Activated naive CD8-positive, alpha-beta T cell treated with anti-CD3 and anti-CD28 coated beads, Interleukin-2, amount 10 ng/mL, durations not matched to agents 7 days and 5 days (primary cell): Measurements from ENCODE around the gene TGFB1I1. TPM values are rescaled to one million over a fixed set of nuclear protein-coding genes. Genes with fewer than 3 reads are reported as not detected.
A peak's percentile ranks its signal among the peaks of the same experiment; 100 is the strongest.
"Not testable (repeated sequence)": the region's sequence is repeated elsewhere in the genome, so short reads cannot be mapped to it uniquely, and the experiment has no call there.

Experiments
- ATAC-seq: fragments of 150-1000 bp; cut with Tn5 transposase; one replicate; pipeline ENCODE4 v1.10.0; 2021; ENCODE audit warnings: low read depth, moderate library complexity
- POLR2A ChIA-PET: fragments of 350-600 bp; sonication (Branson Sonifier 250); formaldehyde crosslinking; loops from one replicate; lab custom pipeline; 2021; ENCODE audit warnings: antibody characterized with exemption; lab: Charles Lee
- DNase-seq: peaks from one replicate; pipeline ENCODE4 v3.0.0; 2021
- H3K27ac Mint-ChIP-seq: one replicate; pipeline ENCODE4 v1.8.0; 2022; ENCODE audit warnings: mild to moderate bottlenecking, mixed read lengths
- H3K27me3 Mint-ChIP-seq: one replicate; pipeline ENCODE4 v1.8.0; 2022; ENCODE audit warnings: mild to moderate bottlenecking, moderate library complexity, mixed read lengths
- H3K36me3 Mint-ChIP-seq: one replicate; pipeline ENCODE4 v1.8.0; 2021; ENCODE audit warnings: mild to moderate bottlenecking, mixed read lengths
- H3K4me1 Mint-ChIP-seq: one replicate; pipeline ENCODE4 v1.8.0; 2021; ENCODE audit warnings: mixed read lengths
- H3K4me3 Mint-ChIP-seq: one replicate; pipeline ENCODE4 v1.8.0; 2022; ENCODE audit warnings: mild to moderate bottlenecking, moderate library complexity, mixed read lengths
- H3K9me3 Mint-ChIP-seq: one replicate; pipeline ENCODE4 v1.8.0; 2021; ENCODE audit warnings: mixed read lengths
- total RNA-seq, 2 experiments: library from RNA; stranded (reverse); gene quantifications; one replicate each; pipeline ENCODE4 v1.2.3, GENCODE V29; 2021

TGFB1I1 gene
- total RNA-seq, 2 experiments from 2014 or later: 1.4 to 1.5 TPM

DNA sequence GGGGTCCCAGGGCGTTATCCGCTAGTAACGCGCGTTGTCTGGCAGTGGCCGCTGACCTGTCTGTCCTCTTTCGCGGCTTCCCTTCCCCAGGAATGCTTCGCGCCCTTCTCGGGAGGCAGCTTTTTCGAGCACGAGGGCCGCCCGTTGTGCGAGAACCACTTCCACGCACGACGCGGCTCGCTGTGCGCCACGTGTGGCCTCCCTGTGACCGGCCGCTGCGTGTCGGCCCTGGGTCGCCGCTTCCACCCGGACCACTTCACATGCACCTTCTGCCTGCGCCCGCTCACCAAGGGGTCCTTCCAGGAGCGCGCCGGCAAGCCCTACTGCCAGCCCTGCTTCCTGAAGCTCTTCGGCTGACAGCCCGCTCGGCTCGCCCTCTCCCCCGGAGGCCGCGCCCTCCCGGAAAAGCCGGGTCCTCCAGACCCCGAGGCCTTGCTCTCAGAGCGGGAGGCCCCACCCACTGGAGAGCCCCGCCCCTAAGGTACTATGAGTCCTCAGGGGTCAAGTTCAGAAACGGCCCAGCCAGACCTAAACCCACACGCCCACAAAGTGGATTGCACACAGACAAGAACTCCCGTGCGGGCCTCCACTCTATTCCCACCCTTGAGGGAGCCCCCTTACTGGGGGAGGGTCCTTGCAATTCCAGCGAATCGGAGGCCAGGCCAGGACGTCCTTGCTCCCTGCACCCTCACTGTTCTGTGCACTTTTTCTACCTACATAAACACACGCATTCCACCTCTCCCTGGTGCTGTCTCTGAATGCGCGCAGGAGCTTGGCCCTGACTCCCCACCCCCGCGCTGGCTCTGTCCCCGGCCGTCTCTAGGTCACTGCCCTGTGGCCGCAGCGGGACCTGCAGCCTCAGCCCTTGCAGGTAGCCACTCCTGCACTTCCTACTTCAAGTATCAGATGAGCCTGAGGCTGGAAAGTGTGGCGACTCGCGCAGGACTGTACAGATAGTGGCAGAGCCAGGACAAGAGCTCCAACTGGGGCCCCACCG is 5.6 kb downstream of the TGFB1I1 start:
- POLR2A ChIA-PET: interaction anchor here (0.8 to 4.5 kb wide), 6 partner anchors 11 to 236 kb away, joined by 4 to 36 read pairs (median 5); partner anchors contain the start of genes ARMC5 and RUSF1
- Mint-ChIP-seq H3K27me3 (peaks cover 26% of the 10 kb centered on the region), H3K36me3 (no peaks in the 10 kb centered on the region), H3K4me1 (peaks cover 8% of the 10 kb centered on the region), H3K9me3 (no peaks in the 10 kb centered on the region), H3K27ac (peak overlapping the region; percentile 65), H3K4me3 (peak overlapping the region; percentile 71)
- ATAC-seq (peak; percentile 29), DNase-seq (peak; percentile 61)

GRCh38 chr16:31478956-31479355 is 7.0 kb downstream of the TGFB1I1 start:
- POLR2A ChIA-PET: interaction anchor here (1.8 to 4.5 kb wide), 2 partner anchors 20 to 29 kb away, joined by 4 to 36 read pairs; partner anchors contain the start of genes ARMC5 and RUSF1
- Mint-ChIP-seq H3K36me3 (no peaks in the 10 kb centered on the region), H3K27me3 (peaks cover 17% of the 10 kb centered on the region), H3K4me1 (peaks cover 6% of the 10 kb centered on the region), H3K9me3 (no peaks in the 10 kb centered on the region), H3K4me3 (no peak overlapping the region), H3K27ac (no peak overlapping the region)
- DNase-seq (no peak), ATAC-seq (no peak)

DNA sequence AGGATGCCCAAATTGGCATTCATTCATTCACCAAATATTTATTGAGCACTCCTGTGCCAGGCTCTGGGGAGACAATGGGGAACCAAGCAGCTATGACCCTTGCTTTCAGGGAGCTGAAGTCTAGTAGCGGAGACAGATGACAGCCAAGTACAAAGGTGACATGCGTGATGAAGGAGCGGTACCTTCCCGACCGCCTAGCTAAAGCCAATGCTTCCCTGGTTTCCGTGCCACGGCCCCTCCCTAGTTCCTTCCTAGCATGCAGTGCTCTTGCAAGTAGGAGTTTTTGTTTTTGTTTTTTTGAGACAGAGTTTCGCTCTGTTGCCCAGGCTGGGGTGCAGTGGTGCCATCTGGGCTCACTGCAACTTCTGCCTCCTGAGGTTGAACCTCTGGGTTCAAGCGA is 7.8 kb downstream of the TGFB1I1 start:
- Mint-ChIP-seq H3K4me1 (peaks cover 6% of the 10 kb centered on the region), H3K27me3 (peaks cover 17% of the 10 kb centered on the region), H3K9me3 (no peaks in the 10 kb centered on the region), H3K36me3 (no peaks in the 10 kb centered on the region), H3K4me3 (no peak overlapping the region), H3K27ac (no peak overlapping the region)
- POLR2A ChIA-PET: interaction anchor here (4.5 kb wide), 1 partner anchor 20 kb away, joined by 36 read pairs; the partner anchor contains the start of gene ARMC5
- ATAC-seq (no peak), DNase-seq (no peak)

DNA sequence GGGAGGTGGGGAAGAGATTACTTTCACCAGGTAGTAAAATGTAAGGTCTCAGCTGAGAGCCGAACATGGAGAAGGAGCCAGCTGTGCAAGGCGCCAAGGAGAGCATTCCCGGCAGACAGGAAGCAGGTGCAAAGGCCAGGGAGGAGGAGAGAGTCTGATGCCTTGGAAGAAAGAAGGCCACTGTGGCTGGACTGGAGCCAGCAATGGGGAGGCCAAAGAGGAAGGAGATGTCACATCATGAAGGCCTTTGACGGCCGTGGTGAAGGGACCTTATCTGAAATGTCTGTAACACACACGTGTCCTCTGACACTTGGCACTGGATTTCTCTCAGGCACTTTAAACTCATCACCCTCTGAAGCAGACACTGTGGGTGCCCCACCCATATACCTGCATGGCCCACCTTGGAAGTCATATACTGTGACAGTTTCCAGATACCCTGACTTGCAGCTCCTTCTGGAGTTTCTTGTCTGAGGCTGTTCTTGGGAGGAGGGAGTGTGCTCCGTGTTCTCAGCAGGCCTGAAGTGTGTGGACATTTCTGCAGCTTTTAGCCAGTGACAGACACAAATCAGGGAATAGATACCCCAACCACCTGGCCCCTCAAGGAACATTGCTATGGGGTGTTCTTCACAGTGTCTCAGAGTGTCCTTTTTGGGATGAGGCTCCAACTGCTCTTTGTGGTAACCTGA is 9.0 kb downstream of the TGFB1I1 start:
- no peak for DNase-seq
- Mint-ChIP-seq H3K27ac (no peak overlapping the region), H3K9me3 (no peaks in the 10 kb centered on the region), H3K4me1 (peaks cover 6% of the 10 kb centered on the region), H3K4me3 (no peak overlapping the region), H3K27me3 (peaks cover 10% of the 10 kb centered on the region), H3K36me3 (no peaks in the 10 kb centered on the region)
- POLR2A ChIA-PET: interaction anchor here (1.2 kb wide), 1 partner anchor 21 kb away, joined by 3 read pairs; no protein-coding TSS in a partner anchor
- no peak for ATAC-seq

DNA sequence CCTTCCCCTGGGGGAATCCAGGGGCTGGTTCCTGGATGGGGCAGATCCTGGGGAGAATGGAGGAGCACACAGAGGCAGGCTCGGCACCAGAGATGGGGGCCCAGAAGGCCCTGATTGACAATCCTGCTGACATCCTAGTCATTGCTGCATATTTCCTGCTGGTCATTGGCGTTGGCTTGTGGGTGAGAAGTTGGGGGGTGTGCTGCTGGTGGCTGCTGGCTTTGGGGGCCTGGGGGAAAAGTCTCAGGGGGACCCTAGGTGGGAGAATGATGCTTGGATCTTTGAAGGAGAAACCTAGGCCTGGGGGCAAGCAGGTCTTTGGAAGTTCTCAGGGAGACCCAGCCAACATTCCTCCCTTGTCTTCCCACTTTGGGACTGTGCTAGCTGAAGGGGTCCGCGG is 11.1 kb downstream of the TGFB1I1 start, which contains the start of gene SLC5A2:
Gene SLC5A2 (plus strand): TSS at position 43 of the 400 bp plus-strand sequence. CDS start 14 bp downstream, at position 57.
- Mint-ChIP-seq H3K27ac (no peak within 1 kb of the TSS), H3K36me3 (no peaks in the 10 kb centered on the region), H3K9me3 (no peaks in the 10 kb centered on the region), H3K4me3 (no peak within 1 kb of the TSS), H3K27me3 (peaks cover 3% of the 10 kb centered on the region), H3K4me1 (no peaks in the 10 kb centered on the region)
- no peak for ATAC-seq
- POLR2A ChIA-PET: no interaction called here
- no peak for DNase-seq

DNA sequence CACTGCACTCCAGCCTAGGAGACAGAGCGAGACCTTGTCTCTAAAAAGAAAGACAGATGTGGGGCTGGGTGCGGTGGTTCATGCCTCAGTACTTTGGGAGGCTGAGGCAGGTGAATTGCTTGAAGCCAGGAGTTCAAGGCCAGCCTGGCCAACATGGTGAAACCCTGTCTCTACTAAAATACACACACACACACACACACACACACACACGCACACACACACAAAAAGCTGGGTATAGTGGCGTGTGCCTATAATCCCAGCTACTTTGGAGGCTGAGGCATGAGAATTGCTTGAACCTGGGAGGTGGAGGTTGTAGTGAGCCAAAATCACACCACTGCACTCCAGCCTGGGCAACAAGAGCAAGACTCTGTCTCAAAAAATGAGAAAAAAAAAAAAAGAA is 12.1 kb downstream of the TGFB1I1 start:
- H3K9me3 Mint-ChIP-seq, POLR2A ChIA-PET, H3K4me3 Mint-ChIP-seq, H3K27me3 Mint-ChIP-seq, ATAC-seq, DNase-seq, H3K27ac Mint-ChIP-seq, H3K36me3 Mint-ChIP-seq, H3K4me1 Mint-ChIP-seq: not testable (repeated sequence)

- no peak overlapping the region for H3K27ac Mint-ChIP-seq
- no peaks in the 10 kb centered on the region for H3K9me3 Mint-ChIP-seq
- DNase-seq (no peak), ATAC-seq (no peak)
- H3K4me3 Mint-ChIP-seq: no peak overlapping the region
- POLR2A ChIA-PET: interaction anchor here (1.0 kb wide), 1 partner anchor 16 kb away, joined by 3 read pairs; no protein-coding TSS in a partner anchor
- peaks cover 3% of the 10 kb centered on the region for H3K27me3 Mint-ChIP-seq
- no peaks in the 10 kb centered on the region for H3K36me3 Mint-ChIP-seq
- H3K4me1 Mint-ChIP-seq: peaks cover 2% of the 10 kb centered on the region
These were observed 12.7 kb downstream of the TGFB1I1 start for GRCh38 chr16:31484491-31485171.

- POLR2A ChIA-PET: interaction anchor here (1.0 kb wide), 1 partner anchor 15 kb away, joined by 3 read pairs; no protein-coding TSS in a partner anchor
- Mint-ChIP-seq H3K27ac (no peak overlapping the region), H3K9me3 (no peaks in the 10 kb centered on the region), H3K36me3 (no peaks in the 10 kb centered on the region), H3K4me1 (peaks cover 4% of the 10 kb centered on the region), H3K4me3 (no peak overlapping the region), H3K27me3 (peaks cover 3% of the 10 kb centered on the region)
- ATAC-seq (no peak), DNase-seq (no peak)
These were observed 13.6 kb downstream of the TGFB1I1 start for GRCh38 chr16:31485571-31485970.

GRCh38 chr16:31486045-31486444 is 14.1 kb downstream of the TGFB1I1 start:
- Mint-ChIP-seq H3K36me3 (no peaks in the 10 kb centered on the region), H3K27me3 (peaks cover 3% of the 10 kb centered on the region), H3K9me3 (no peaks in the 10 kb centered on the region), H3K27ac (no peak overlapping the region), H3K4me1 (peaks cover 4% of the 10 kb centered on the region), H3K4me3 (no peak overlapping the region)
- POLR2A ChIA-PET: no interaction called here
- DNase-seq: no peak
- ATAC-seq: no peak

- Mint-ChIP-seq H3K27ac (peak overlapping the region; percentile 45), H3K27me3 (peaks cover 3% of the 10 kb centered on the region), H3K36me3 (no peaks in the 10 kb centered on the region), H3K4me1 (peaks cover 4% of the 10 kb centered on the region), H3K4me3 (peak overlapping the region; percentile 86), H3K9me3 (no peaks in the 10 kb centered on the region)
- POLR2A ChIA-PET: interaction anchor here (0.8 to 1.5 kb wide), 3 partner anchors 21 to 226 kb away, joined by 3 to 5 read pairs (median 3); partner anchors contain the start of genes ARMC5 and RUSF1
- DNase-seq: no peak
- no peak for ATAC-seq
These were observed 15.2 kb downstream of the TGFB1I1 start for GRCh38 chr16:31487071-31487719.

GRCh38 chr16:31487720-31488467 is 15.9 kb downstream of the TGFB1I1 start:
- Mint-ChIP-seq H3K27me3 (peaks cover 3% of the 10 kb centered on the region), H3K27ac (peak overlapping the region; percentile 45), H3K36me3 (no peaks in the 10 kb centered on the region), H3K4me1 (peaks cover 4% of the 10 kb centered on the region), H3K4me3 (peak overlapping the region; percentile 86), H3K9me3 (no peaks in the 10 kb centered on the region)
- POLR2A ChIA-PET: interaction anchor here (0.5 to 1.5 kb wide), 7 partner anchors 11 to 225 kb away, joined by 3 to 6 read pairs (median 4); partner anchors contain the start of genes ARMC5 and RUSF1
- peak; percentile 91 for ATAC-seq
- peak; percentile 73 for DNase-seq
